Muscle of arm (tissue), 12 donors: ENCODE measurements around the gene HDAC1. TPM values are rescaled to one million over a fixed set of nuclear protein-coding genes. Genes with fewer than 3 reads are reported as not detected.
"Not testable (repeated sequence)": the region's sequence is repeated elsewhere in the genome, so short reads cannot be mapped to it uniquely, and the experiment has no call there.

ENCODE experiments used
- DNase-seq: peaks from one replicate; pipeline ENCODE4 v3.0.0-alpha.2; 2013
- polyA plus RNA-seq, 12 donors: library from polyadenylated mRNA; unstranded; fragments of 120-200 nt; gene quantifications; one replicate each; pipeline ENCODE4 v1.2.1, GENCODE V29; 2013; ENCODE audit not compliant: insufficient read length in 12 of 12

Gene HDAC1
- polyA plus RNA-seq, 12 donors = 34.9 to 80.1 (median 45.8) TPM; not detected in 1

- DNase-seq = no peak
Measured at GRCh38 chr1:32272557-32273390, 19.1 kb upstream of the HDAC1 start.

DNA sequence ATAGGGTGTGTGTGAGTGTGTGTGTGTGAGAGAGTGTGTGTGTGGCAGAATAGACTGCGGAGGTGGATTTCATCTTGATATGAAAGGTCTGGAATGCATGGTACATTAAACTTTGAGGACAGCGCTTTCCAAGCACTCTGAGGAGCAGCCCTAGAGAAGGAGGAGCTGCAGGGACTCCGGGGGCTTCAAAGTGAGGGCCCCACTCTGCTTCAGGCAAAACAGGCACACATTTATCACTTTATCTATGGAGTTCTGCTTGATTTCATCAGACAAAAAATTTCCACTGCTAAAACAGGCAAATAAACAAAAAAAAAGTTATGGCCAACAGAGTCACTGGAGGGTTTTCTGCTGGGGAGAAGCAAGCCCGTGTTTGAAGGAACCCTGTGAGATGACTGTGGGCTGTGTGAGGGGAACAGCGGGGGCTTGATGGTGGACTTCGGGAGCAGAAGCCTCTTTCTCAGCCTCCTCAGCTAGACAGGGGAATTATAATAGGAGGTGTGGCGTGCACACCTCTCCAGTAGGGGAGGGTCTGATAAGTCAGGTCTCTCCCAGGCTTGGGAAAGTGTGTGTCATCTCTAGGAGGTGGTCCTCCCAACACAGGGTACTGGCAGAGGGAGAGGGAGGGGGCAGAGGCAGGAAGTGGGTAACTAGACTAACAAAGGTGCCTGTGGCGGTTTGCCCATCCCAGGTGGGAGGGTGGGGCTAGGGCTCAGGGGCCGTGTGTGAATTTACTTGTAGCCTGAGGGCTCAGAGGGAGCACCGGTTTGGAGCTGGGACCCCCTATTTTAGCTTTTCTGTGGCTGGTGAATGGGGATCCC, 18.3 kb upstream of the HDAC1 start:
- DNase-seq = no peak

- DNase-seq = no peak
Measured at GRCh38 chr1:32274646-32275340, 17.1 kb upstream of the HDAC1 start.

DNA sequence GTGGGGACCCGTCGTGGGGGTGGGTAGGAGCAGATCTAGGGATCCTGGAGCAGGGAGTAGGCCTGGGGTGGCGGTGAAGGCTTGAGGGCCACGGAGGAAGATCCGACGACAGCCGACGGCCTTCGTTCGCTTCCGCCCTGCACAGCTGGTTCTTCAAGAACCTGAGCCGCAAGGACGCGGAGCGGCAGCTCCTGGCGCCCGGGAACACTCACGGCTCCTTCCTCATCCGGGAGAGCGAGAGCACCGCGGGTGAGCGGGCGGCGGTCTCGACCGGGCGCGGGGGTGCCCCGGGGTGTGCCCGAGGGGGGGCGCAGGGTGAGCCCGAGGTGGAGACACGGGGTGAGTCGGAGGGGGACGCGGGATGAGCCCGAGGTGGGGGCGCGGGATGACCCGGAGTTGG, 16.5 kb upstream of the HDAC1 start:
- DNase-seq = no peak

GRCh38 chr1:32276032-32276782, 15.7 kb upstream of the HDAC1 start:
- DNase-seq = no peak

DNA sequence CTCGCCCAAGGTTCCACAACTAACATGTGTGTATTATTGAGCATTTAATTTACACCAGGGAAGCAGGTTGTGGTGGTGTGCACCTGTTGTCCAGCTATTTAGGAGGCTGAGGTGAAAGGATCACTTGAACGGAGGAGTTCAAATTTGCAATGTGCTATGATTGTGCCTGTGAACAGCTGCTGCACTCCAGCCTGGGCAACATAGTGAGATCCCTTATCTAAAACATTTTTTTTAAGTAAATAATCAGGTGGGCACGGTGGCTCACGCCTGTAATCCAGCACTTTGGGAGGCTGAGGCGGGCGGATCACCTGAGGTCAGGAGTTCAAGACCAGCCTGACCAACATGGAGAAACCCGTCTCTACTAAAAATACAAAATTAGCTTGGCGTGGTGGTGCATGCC, 7.1 kb upstream of the HDAC1 start:
- not testable (repeated sequence) for DNase-seq

DNA sequence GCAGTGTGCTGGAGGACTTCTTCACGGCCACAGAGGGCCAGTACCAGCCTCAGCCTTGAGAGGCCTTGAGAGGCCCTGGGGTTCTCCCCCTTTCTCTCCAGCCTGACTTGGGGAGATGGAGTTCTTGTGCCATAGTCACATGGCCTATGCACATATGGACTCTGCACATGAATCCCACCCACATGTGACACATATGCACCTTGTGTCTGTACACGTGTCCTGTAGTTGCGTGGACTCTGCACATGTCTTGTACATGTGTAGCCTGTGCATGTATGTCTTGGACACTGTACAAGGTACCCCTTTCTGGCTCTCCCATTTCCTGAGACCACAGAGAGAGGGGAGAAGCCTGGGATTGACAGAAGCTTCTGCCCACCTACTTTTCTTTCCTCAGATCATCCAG, 6.2 kb upstream of the HDAC1 start:
- DNase-seq = no peak

DNA sequence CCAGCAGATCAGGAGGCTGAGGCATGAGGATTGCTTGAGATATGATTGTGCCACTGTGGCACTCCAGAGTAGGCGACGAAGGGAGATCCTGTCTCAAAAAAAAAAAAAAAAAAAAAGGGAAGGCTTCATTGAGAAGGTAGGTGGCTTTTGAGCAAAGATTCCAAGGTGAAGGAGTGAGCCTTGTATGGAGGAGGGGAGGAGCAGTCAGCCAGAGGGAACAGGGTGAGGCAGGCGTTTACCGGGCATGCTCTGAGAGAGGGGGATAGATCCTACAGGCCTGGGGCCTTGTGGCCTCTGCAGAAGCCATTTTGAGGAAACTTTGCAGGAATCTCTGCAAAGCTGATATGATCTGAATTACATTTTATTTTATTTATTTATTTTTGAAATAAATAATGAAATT, 5.1 kb upstream of the HDAC1 start:
- no peak for DNase-seq

DNA sequence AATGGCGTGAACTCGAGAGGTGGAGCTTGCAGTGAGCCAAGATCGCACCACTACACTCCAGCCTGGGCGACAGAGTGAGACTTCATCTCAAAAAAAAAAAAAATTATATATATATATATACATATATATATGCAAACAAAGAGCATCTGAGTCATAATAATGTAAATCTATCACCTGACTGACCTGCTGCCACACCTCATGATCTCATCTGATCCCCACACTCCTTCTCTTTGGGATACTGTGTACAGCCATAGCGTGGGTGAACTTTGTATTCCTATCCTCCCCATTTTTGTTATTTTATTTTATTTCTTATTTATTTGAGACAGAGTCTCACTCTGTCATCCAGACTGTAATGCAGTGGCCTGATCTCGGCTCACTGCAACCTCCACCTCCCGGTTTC, 2.6 kb upstream of the HDAC1 start:
- DNase-seq = no peak

DNA sequence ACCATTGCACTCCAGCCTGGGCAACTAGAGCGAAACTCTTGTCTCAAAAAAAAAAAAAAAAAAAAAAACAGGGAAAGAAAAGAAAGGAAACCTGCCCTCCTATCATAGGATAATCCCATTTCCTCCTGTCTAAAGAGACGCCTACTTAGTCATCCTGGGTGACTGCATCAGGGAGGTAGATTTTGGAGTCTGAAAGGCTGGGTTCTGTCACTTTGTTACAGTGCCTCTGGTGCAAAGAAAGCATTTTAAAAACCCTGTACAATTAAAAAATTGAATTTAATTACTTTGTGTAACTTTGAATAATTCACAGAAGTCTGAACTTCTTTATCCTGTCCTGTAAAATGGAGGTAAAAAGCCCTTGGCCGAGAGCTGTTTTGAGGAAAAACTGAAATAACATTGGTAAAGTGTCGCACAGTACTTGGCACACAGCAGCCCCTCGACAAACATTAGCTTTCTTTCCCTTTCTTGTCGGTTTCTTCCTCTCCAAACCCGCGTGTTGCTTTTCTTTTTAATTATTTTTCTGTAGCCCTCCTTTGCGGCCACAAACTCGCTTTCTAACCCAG, 657 bp upstream of the HDAC1 start:
- DNase-seq = no peak

- not testable (repeated sequence) for DNase-seq
Measured at GRCh38 chr1:32298211-32298610, 6.3 kb downstream of the HDAC1 start.

DNA sequence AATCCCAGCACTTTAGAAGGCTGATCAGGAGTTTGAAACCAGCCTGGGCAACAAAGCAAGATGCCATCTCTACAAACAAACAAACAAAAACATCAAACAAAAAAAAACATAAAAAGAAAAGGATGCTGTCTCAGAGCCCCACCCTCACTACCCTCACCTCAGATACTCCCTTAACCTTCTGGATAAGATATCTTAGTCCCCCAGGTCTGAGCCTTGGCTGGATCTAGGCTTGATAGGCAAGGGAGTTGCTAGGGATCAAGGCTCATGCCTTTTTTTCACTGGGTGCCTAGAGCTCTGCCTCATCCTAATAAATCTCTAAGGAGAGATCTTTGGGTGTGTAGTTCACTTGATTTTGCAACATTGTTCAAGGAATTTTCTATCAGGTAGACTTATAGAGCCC, 7.4 kb downstream of the HDAC1 start:
- no peak for DNase-seq

- no peak for DNase-seq
Measured at GRCh38 chr1:32303358-32303757, 11.5 kb downstream of the HDAC1 start.

GRCh38 chr1:32303997-32304622, 12.2 kb downstream of the HDAC1 start:
- no peak for DNase-seq

- DNase-seq = no peak
Measured at GRCh38 chr1:32305310-32305709, 13.4 kb downstream of the HDAC1 start.

DNA sequence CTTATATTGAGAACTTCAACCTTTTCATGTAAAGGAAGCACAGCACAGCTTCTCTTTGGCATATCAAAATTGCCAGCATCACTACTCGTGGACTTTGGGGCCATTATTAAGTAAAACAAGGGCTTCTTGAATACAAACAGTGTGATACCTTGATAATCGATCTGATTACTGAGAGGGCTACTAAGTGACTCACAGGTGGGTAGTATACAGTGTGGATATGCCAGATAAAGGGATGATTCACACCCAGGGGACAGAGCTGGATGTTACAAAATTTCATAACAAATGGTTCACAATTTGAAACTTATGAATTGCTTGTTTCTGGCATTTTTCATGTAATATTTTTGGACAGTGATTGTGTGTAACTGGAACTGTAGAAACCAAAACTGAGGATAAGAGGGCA, 15.4 kb downstream of the HDAC1 start:
- no peak for DNase-seq

- DNase-seq = no peak
Measured at GRCh38 chr1:32309960-32310359, 18.1 kb downstream of the HDAC1 start.

GRCh38 chr1:32311709-32312393, 20.0 kb downstream of the HDAC1 start:
- DNase-seq = no peak

- DNase-seq = no peak
Measured at GRCh38 chr1:32316903-32317277, 25.0 kb downstream of the HDAC1 start.

GRCh38 chr1:32318127-32318869, 26.4 kb downstream of the HDAC1 start:
- no peak for DNase-seq
